HPDE6-E6E7 (cell line): ENCODE results near the gene GJB3.

Experiments used
- DNase-seq: peaks from one replicate; pipeline ENCODE4 v3.0.0; 2011; ENCODE audit warnings: missing footprints; ENCODE audit errors: extremely low spot score

Gene GJB3

DNA sequence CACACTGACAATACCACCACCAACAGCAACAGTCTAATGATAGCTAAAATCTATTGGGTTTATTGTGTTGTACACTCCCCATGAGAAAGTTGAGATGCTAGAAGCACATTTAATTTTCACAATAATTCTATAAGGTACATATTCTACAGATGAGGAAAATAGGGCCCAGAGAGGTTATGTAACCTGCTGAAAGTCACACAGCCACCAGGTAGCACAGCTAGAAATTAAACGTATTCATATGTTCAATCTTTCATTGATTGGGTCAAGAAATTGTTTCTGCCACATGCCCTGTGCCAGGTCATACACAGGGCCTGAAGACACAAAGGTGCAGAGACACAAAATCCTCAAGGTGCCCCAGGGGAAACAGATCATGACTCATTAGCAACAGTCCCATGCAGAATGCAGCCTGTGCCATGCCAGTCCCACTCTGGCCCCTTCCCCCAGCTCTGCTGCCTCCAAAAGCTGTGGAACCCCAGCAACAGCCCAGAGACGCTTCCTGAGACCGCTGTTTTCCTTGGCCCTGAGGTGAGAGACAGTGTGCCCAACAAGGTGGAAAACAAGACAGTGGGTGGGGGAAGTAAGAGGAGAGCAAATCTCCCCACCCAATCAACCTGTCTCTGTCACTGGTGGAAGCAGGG lies 43.9 kb downstream of the GJB3 start:
- DNase-seq = no peak

- DNase-seq = no peak
Observed at GRCh38 chr1:34825455-34826091, 44.6 kb downstream of the GJB3 start.

DNA sequence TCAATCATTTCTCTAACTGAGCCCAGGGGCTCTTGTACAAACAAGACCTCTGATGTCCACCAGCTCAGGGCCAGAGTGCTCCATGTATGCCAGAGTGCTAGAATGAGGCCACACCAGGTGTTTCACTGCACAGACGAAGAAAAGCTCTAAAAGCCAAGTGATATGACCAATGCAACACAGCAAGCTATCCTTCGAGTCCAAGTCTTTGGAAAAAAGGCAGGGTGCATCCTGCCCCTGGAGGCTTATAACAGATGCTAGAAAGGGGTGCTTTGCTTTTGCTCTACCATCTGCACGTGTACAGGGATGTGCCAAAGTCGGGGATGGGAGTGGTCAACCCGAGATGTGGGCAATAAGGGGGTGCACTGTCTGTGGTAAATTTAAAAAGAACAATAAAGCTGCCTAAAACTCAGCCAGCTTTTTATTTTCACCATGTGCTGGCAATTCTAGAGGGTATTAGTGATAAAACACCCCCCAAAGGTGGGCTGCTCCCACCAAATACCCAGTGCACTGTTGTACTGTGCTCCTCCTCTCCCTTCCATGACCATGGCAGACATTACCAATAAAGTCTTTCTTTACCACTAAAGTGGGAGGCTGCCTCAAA lies 46.4 kb downstream of the GJB3 start:
- no peak for DNase-seq

DNA sequence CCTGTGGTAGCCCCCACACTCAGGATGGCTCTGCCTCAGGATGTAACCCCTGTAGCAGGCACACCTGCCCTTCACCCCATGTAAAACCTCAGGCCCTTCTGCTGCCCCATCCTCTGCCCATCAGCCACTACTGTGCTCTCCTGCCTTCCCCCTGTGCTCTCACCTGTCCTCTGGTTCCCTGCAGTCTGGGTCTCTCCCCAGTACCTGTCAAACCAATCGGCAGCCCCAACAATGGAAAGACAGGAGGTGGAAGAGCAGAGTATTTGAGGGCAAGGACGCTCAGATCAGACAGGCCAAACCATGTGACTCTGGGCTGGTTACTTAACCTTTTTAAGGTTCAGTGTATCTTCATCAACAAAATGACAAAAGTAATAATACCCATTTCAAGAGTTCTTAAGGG lies 47.6 kb downstream of the GJB3 start:
- no peak for DNase-seq

DNA sequence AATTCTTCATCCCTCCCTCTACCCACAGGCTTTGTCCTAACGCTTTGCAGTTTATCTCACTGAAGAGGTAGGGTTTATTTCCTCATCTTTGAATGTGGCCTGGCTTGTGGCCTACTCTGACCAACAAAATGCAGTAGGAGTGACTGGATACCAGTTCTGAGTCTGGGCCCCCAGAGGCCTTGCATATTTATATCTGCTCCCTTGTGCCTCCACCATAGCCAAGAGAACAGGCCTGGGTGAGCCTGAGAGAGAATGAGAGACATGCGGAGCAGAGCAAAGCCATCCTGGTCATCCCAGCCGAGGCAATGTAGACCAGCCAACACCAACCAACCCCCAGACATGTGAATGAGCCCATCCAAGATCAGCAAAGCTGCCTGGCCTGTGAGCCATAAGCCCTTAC lies 48.2 kb downstream of the GJB3 start:
- no peak for DNase-seq

- DNase-seq = no peak
Observed at GRCh38 chr1:34831721-34832246, 50.8 kb downstream of the GJB3 start.

- no peak for DNase-seq
Observed at GRCh38 chr1:34833711-34834110, 52.7 kb downstream of the GJB3 start.
